ENCODE results near the gene DNAJC30. TPM values are rescaled to one million over a fixed set of nuclear protein-coding genes. Genes with fewer than 3 reads are reported as not detected.

DNAJC30 gene
- total RNA-seq, 4 donors from 2014 or later = 1.9 to 26.7 (median 6.8) TPM

DNA sequence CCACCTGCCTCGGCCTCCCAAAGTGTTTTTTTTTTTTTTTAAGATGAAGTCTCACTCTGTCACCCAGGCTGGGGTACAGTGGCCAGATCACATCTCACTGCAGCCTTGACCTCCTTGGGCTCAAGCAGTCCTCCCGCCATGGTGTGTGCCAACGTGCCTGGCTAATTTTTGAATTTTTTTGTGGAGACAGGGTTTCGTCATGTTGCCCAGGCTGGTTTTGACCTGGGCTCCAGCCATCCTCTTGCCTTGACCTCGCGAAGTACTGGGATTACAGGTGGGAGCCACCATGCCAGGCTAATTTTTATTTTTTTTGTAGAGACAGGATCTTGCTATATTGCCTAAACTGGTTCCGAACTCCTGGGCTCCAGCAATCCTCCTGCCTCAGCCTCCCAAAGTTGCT is 49.9 kb downstream of the DNAJC30 start:
- Histone ChIP-seq H3K36me3 (no peaks in the 10 kb centered on the region), H3K27me3 (peaks cover 16% of the 10 kb centered on the region), H3K27ac (no peak overlapping the region), H3K9me3 (no peaks in the 10 kb centered on the region), H3K4me1 (no peaks in the 10 kb centered on the region), H3K4me3 (no peak overlapping the region)
- no peak for DNase-seq
- TF ChIP-seq POLR2A (IDR thresholded peaks at IDR 0.05) = no peak
- TF ChIP-seq POLR2AphosphoS5 (IDR thresholded peaks at IDR 0.05) = no peak
- no peak for TF ChIP-seq EP300 (IDR thresholded peaks at IDR 0.05; ENCODE audit: low read depth)
- TF ChIP-seq, protein P1, sequence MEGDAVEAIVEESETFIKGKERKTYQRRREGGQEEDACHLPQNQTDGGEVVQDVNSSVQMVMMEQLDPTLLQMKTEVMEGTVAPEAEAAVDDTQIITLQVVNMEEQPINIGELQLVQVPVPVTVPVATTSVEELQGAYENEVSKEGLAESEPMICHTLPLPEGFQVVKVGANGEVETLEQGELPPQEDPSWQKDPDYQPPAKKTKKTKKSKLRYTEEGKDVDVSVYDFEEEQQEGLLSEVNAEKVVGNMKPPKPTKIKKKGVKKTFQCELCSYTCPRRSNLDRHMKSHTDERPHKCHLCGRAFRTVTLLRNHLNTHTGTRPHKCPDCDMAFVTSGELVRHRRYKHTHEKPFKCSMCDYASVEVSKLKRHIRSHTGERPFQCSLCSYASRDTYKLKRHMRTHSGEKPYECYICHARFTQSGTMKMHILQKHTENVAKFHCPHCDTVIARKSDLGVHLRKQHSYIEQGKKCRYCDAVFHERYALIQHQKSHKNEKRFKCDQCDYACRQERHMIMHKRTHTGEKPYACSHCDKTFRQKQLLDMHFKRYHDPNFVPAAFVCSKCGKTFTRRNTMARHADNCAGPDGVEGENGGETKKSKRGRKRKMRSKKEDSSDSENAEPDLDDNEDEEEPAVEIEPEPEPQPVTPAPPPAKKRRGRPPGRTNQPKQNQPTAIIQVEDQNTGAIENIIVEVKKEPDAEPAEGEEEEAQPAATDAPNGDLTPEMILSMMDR (IDR thresholded peaks at IDR 0.05) = no peak
- WGBS, 2 donors (ENCODE audit: low coverage in 1 of 2) = 87 to 94% methylated on average over 3 to 7 of the region's 7 CpGs
- in situ Hi-C loops (cut with MboI; ENCODE audit: low pct_ligation_motif_present in 1 of 4, low pct_unique_long_range_greater_than_20kb in 1 of 4, low sequenced_read_pairs in 3 of 4) (loop anchor here in 2 of 4 donors (25.0 kb wide), 1 partner anchor 229 kb away; the partner anchor contains the start of gene TMEM270 (in 2 of the 2)), intact Hi-C loops (cut with DNase I; ENCODE audit: low total_unique reads) (no loop called here)

DNA sequence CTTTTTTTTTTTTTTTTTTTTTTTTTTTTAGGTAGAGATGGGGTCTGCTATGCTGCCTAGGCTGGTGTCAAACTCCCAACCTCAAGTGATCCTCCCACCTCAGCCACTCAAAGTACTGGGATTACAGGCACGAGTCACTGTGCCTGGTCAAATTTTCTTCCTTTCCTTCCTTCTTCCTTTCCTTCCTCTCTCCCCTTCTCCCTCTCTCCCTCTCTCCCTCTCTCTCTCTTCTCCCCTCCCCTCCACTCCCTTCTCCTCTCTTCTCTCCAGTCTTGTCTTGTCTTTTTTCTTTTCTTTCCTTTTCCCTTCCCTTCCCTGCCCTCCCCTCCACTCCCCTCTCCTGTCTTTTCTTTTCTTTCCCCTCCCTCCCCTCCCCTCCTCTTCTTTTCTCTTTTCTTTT is 51.7 kb downstream of the DNAJC30 start:
- in situ Hi-C loops (cut with MboI; ENCODE audit: low pct_ligation_motif_present in 1 of 4, low pct_unique_long_range_greater_than_20kb in 1 of 4, low sequenced_read_pairs in 3 of 4) = loop anchor here in 2 of 4 donors (25.0 kb wide), 1 partner anchor 231 kb away; the partner anchor contains the start of gene TMEM270 (in 2 of the 2)
- H3K27me3 ChIP-seq = peaks cover 31% of the 10 kb centered on the region
- intact Hi-C loops (cut with DNase I; ENCODE audit: low total_unique reads) = no loop called here
- H3K27ac ChIP-seq = no peak overlapping the region
- H3K9me3 ChIP-seq = no peaks in the 10 kb centered on the region
- DNase-seq = no peak
- WGBS, 2 donors (ENCODE audit: low coverage in 1 of 2) = 17 to 38% methylated on average over 1 of the region's 1 CpG
- H3K36me3 ChIP-seq = no peaks in the 10 kb centered on the region
- TF ChIP-seq EP300 (IDR thresholded peaks at IDR 0.05; ENCODE audit: low read depth) (no peak), POLR2AphosphoS5 (IDR thresholded peaks at IDR 0.05) (no peak), POLR2A (IDR thresholded peaks at IDR 0.05) (no peak)
- TF ChIP-seq, protein P1 (IDR thresholded peaks at IDR 0.05) = no peak
- no peak overlapping the region for H3K4me3 ChIP-seq
- no peaks in the 10 kb centered on the region for H3K4me1 ChIP-seq

Small RNAs within 50 kb of the gene (small RNA-seq; reads per million reads assigned to genes)
- gene MIR4284 = 0 to 0.28 (median 0) reads per million in 4 donors
- 0 reads per million in 4 donors for gene RN7SL265P

Other genes with a start within 250 kb of the DNAJC30 start
- gene FZD9, start 249.7 kb downstream of the DNAJC30 start, total RNA-seq = 1 to 10 TPM in 1 of 4 donors, under 1 TPM in 2, not detected in 1; 0.48 to 2.2 (median 0.82) TPM
- gene BAZ1B, start 161.2 kb downstream of the DNAJC30 start, total RNA-seq = 10 to 100 TPM; 28.7 to 48.0 (median 33.7) TPM
- gene BCL7B, start 125.8 kb downstream of the DNAJC30 start, total RNA-seq = 10 to 100 TPM; 75.7 to 96.1 (median 86.0) TPM
- gene TBL2, start 104.9 kb downstream of the DNAJC30 start, total RNA-seq = 10 to 100 TPM; 31.9 to 56.3 (median 46.2) TPM
- 100 to 1,000 TPM in 1 of 4 donors, 10 to 100 TPM in 3; 17.3 to 106 (median 28.4) TPM for gene MLXIPL, start 58.9 kb downstream of the DNAJC30 start, total RNA-seq
- gene VPS37D, start 15.6 kb downstream of the DNAJC30 start, total RNA-seq = 1 to 10 TPM in 1 of 4 donors, under 1 TPM in 1, not detected in 2; 0.82 to 3.5 TPM
- 10 to 100 TPM; 12.0 to 55.9 (median 30.3) TPM for gene BUD23, start 144 bp upstream of the DNAJC30 start, total RNA-seq
- gene STX1A, start 36.2 kb upstream of the DNAJC30 start, total RNA-seq = 1 to 10 TPM; 4.1 to 6.0 (median 5.0) TPM
- gene ABHD11, start 55.3 kb upstream of the DNAJC30 start, total RNA-seq = 100 to 1,000 TPM; 108 to 177 (median 117) TPM
- 1,000 to 10,000 TPM in 3 of 4 donors, 100 to 1,000 TPM in 1; 672 to 1,662 (median 1,512) TPM for gene CLDN3, start 86.8 kb upstream of the DNAJC30 start, total RNA-seq
- 1,000 to 10,000 TPM in 1 of 4 donors, 100 to 1,000 TPM in 3; 555 to 1,122 (median 815) TPM for gene CLDN4, start 147.5 kb upstream of the DNAJC30 start, total RNA-seq
- 10 to 100 TPM in 1 of 4 donors, 1 to 10 TPM in 3; 2.6 to 29.5 (median 5.1) TPM for gene METTL27, start 159.1 kb upstream of the DNAJC30 start, total RNA-seq
- not detected for gene TMEM270, start 177.7 kb upstream of the DNAJC30 start, total RNA-seq

All from transverse colon (tissue), 4 donors.